Neural cell (in vitro differentiated cells): ENCODE data around the gene ENO3. TPM values are rescaled to one million over a fixed set of nuclear protein-coding genes. Genes with fewer than 3 reads are reported as not detected.

Experiments
- H2AFZ ChIP-seq: fragments of 200-600, 300-800 bp; sonication (generic), shearing (Covaris generic); 2 replicates; pipeline ENCODE4 v1.6.0; 2014; ENCODE audit warnings: low read depth, mild to moderate bottlenecking, antibody characterized with exemption, low read length, moderate library complexity
- H3F3A ChIP-seq: fragments of 200-600 bp; shearing (Covaris generic); 2 replicates; pipeline ENCODE4 v1.6.1; 2016; ENCODE audit warnings: mild to moderate bottlenecking, moderate library complexity, mixed read lengths, antibody characterized with exemption, low read length; ENCODE audit not compliant: insufficient read depth, poor library complexity, severe bottlenecking
- H3K27ac ChIP-seq: fragments of 200-600, 300-800 bp; sonication (generic), shearing (Covaris generic); 2 replicates; pipeline ENCODE4 v1.5.1; 2014; ENCODE audit warnings: mild to moderate bottlenecking, low read length, moderate library complexity
- H3K27me3 ChIP-seq: fragments of 300-800, 200-600 bp; sonication (generic), shearing (Covaris generic); 2 replicates; pipeline ENCODE4 v1.6.0; 2014; ENCODE audit warnings: mild to moderate bottlenecking, low read depth, low read length, moderate library complexity; ENCODE audit not compliant: insufficient read depth
- H3K36me3 ChIP-seq: fragments of 300-800, 200-600 bp; sonication (generic), shearing (Covaris generic); 2 replicates; pipeline ENCODE4 v1.5.1; 2014; ENCODE audit warnings: mild to moderate bottlenecking, antibody characterized with exemption, low read length, moderate library complexity; ENCODE audit not compliant: insufficient read depth
- H3K4me2 ChIP-seq: fragments of 300-800, 200-600 bp; sonication (generic), shearing (Covaris generic); 2 replicates; pipeline ENCODE4 v1.6.0; 2014; ENCODE audit warnings: mild to moderate bottlenecking, low read length
- H3K4me3 ChIP-seq: fragments of 300-800, 200-600 bp; sonication (generic), shearing (Covaris generic); 2 replicates; pipeline ENCODE4 v1.5.1; 2014; ENCODE audit warnings: mild to moderate bottlenecking, low read length, moderate library complexity
- H3K79me2 ChIP-seq: fragments of 200-600 bp; shearing (Covaris generic); replicated peaks from 2 replicates; pipeline ENCODE4 v1.6.0; 2014; ENCODE audit warnings: mild to moderate bottlenecking, low read length, moderate library complexity; ENCODE audit not compliant: insufficient read depth
- H3K9ac ChIP-seq: fragments of 300-800, 200-600 bp; sonication (generic), shearing (Covaris generic); 2 replicates; pipeline ENCODE4 v1.6.1; 2016; ENCODE audit warnings: mild to moderate bottlenecking, low read length, mixed read lengths
- H3K9me2 ChIP-seq: fragments of 200-600 bp; shearing (Covaris generic); 2 replicates; pipeline ENCODE4 v1.6.1; 2016; ENCODE audit warnings: mild to moderate bottlenecking, low read length, mixed read lengths; ENCODE audit not compliant: insufficient read depth
- H3K9me3 ChIP-seq: fragments of 200-600, 300-800 bp; sonication (generic), shearing (Covaris generic); 2 replicates; pipeline ENCODE4 v1.6.1; 2016; ENCODE audit warnings: mild to moderate bottlenecking, mixed run types, low read length, moderate library complexity, mixed read lengths
- H4K20me1 ChIP-seq: fragments of 200-600 bp; shearing (Covaris generic); 2 replicates; pipeline ENCODE4 v1.6.1; 2016; ENCODE audit warnings: mild to moderate bottlenecking, mixed run types; ENCODE audit not compliant: insufficient read depth
- EP300 ChIP-seq: fragments of 450-650 bp; conservative IDR thresholded peaks from 2 replicates; pipeline ENCODE4 v1.6.1; 2014; ENCODE audit warnings: antibody characterized with exemption, mild to moderate bottlenecking, moderate library complexity; ENCODE audit not compliant: poor library complexity, severe bottlenecking
- EZH2 ChIP-seq: fragments of 200-600, 300-800 bp; shearing (Covaris generic), sonication (generic); IDR thresholded peaks from 2 replicates; pipeline ENCODE4 v1.6.1; 2014; ENCODE audit warnings: antibody characterized with exemption, low read length, borderline replicate concordance, mild to moderate bottlenecking; ENCODE audit not compliant: insufficient read depth, poor library complexity, severe bottlenecking
- MXI1 ChIP-seq: fragments of 450-650 bp; conservative IDR thresholded peaks from 2 replicates; pipeline ENCODE4 v1.6.1; 2014; ENCODE audit warnings: antibody characterized with exemption, mild to moderate bottlenecking; ENCODE audit not compliant: poor library complexity, severe bottlenecking
- POLR2AphosphoS5 ChIP-seq: IDR thresholded peaks from 2 replicates; pipeline ENCODE4 v1.6.1; 2012
- RAD21 ChIP-seq: fragments of 450-650 bp; conservative IDR thresholded peaks from 2 replicates; pipeline ENCODE4 v1.6.1; 2014; ENCODE audit warnings: antibody characterized with exemption, mild to moderate bottlenecking, moderate library complexity
- SMC3 ChIP-seq: fragments of 450-650 bp; conservative IDR thresholded peaks from 2 replicates; pipeline ENCODE4 v1.6.1; 2014; ENCODE audit warnings: antibody characterized with exemption, mild to moderate bottlenecking, moderate library complexity; ENCODE audit not compliant: poor library complexity
- TAF1 ChIP-seq: IDR thresholded peaks from 2 replicates; pipeline ENCODE4 v1.6.1; 2012; ENCODE audit warnings: low read depth
- polyA plus RNA-seq: library from polyadenylated mRNA; depleted of rRNA; stranded (reverse); fragments of >200 nt; gene quantifications from 2 replicates; pipeline ENCODE4 v1.2.3, GENCODE V29; 2014
- TF ChIP-seq, protein P1 (sequence below): fragments of 450-650 bp; IDR thresholded peaks from 2 replicates; pipeline ENCODE4 v1.5.1; 2014; ENCODE audit warnings: antibody characterized with exemption, mild to moderate bottlenecking, moderate library complexity; ENCODE audit not compliant: poor library complexity, severe bottlenecking
- TF ChIP-seq, protein P2 (sequence below): IDR thresholded peaks from 2 replicates; pipeline ENCODE4 v1.6.1; 2012; ENCODE audit warnings: borderline replicate concordance

The ENO3 gene
- polyA plus RNA-seq, 1 donor from 2014 or later: 2.3 TPM

DNA sequence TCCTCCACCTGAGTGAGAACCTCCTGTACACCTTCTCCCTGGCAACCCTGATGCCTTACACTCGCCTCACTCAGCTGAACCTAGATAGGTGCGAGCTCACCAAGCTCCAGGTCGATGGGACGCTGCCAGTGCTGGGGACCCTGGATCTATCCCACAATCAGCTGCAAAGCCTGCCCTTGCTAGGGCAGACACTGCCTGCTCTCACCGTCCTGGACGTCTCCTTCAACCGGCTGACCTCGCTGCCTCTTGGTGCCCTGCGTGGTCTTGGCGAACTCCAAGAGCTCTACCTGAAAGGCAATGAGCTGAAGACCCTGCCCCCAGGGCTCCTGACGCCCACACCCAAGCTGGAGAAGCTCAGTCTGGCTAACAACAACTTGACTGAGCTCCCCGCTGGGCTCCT is 18.2 kb upstream of the ENO3 start:
- Histone ChIP-seq H3K9me3 (no peaks in the 10 kb centered on the region), H4K20me1 (no peaks in the 10 kb centered on the region), H3F3A (no peaks in the 10 kb centered on the region), H3K4me3 (no peak overlapping the region), H3K27ac (no peak overlapping the region), H3K9me2 (no peaks in the 10 kb centered on the region), H3K9ac (no peak overlapping the region), H3K36me3 (no peaks in the 10 kb centered on the region), H2AFZ (no peak overlapping the region), H3K27me3 (no peaks in the 10 kb centered on the region), H3K79me2 (no peaks in the 10 kb centered on the region), H3K4me2 (no peak overlapping the region)
- TF ChIP-seq, protein P1, sequence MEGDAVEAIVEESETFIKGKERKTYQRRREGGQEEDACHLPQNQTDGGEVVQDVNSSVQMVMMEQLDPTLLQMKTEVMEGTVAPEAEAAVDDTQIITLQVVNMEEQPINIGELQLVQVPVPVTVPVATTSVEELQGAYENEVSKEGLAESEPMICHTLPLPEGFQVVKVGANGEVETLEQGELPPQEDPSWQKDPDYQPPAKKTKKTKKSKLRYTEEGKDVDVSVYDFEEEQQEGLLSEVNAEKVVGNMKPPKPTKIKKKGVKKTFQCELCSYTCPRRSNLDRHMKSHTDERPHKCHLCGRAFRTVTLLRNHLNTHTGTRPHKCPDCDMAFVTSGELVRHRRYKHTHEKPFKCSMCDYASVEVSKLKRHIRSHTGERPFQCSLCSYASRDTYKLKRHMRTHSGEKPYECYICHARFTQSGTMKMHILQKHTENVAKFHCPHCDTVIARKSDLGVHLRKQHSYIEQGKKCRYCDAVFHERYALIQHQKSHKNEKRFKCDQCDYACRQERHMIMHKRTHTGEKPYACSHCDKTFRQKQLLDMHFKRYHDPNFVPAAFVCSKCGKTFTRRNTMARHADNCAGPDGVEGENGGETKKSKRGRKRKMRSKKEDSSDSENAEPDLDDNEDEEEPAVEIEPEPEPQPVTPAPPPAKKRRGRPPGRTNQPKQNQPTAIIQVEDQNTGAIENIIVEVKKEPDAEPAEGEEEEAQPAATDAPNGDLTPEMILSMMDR: no peak
- TF ChIP-seq POLR2AphosphoS5: no peak
- no peak for TF ChIP-seq EZH2
- no peak for TF ChIP-seq RAD21
- no peak for TF ChIP-seq MXI1
- no peak for TF ChIP-seq EP300
- TF ChIP-seq TAF1: no peak
- TF ChIP-seq, protein P2, sequence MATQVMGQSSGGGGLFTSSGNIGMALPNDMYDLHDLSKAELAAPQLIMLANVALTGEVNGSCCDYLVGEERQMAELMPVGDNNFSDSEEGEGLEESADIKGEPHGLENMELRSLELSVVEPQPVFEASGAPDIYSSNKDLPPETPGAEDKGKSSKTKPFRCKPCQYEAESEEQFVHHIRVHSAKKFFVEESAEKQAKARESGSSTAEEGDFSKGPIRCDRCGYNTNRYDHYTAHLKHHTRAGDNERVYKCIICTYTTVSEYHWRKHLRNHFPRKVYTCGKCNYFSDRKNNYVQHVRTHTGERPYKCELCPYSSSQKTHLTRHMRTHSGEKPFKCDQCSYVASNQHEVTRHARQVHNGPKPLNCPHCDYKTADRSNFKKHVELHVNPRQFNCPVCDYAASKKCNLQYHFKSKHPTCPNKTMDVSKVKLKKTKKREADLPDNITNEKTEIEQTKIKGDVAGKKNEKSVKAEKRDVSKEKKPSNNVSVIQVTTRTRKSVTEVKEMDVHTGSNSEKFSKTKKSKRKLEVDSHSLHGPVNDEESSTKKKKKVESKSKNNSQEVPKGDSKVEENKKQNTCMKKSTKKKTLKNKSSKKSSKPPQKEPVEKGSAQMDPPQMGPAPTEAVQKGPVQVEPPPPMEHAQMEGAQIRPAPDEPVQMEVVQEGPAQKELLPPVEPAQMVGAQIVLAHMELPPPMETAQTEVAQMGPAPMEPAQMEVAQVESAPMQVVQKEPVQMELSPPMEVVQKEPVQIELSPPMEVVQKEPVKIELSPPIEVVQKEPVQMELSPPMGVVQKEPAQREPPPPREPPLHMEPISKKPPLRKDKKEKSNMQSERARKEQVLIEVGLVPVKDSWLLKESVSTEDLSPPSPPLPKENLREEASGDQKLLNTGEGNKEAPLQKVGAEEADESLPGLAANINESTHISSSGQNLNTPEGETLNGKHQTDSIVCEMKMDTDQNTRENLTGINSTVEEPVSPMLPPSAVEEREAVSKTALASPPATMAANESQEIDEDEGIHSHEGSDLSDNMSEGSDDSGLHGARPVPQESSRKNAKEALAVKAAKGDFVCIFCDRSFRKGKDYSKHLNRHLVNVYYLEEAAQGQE: no peak
- TF ChIP-seq SMC3: no peak

DNA sequence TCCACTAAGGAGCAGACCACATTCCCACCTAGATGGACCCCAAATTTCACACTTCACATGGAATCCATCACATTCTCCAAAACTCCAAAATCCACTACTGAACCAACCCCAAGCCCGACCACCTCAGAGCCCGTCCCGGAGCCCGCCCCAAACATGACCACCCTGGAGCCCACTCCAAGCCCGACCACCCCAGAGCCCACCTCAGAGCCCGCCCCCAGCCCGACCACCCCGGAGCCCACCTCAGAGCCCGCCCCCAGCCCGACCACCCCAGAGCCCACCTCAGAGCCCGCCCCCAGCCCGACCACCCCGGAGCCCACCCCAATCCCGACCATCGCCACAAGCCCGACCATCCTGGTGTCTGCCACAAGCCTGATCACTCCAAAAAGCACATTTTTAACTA is 17.3 kb upstream of the ENO3 start:
- H3K4me2 ChIP-seq: no peak overlapping the region

More for the DNA sequence above, 17.3 kb upstream of the ENO3 start:
- H3K79me2 ChIP-seq: peaks cover 3% of the 10 kb centered on the region
- H3K9ac ChIP-seq: no peak overlapping the region
- H3K27me3 ChIP-seq: no peaks in the 10 kb centered on the region
- TF ChIP-seq SMC3 (no peak), EP300 (no peak), POLR2AphosphoS5 (no peak), TAF1 (no peak), RAD21 (no peak), MXI1 (no peak)
- TF ChIP-seq, protein P1: no peak
- TF ChIP-seq, protein P2: no peak
- no peaks in the 10 kb centered on the region for H3K9me3 ChIP-seq
- H3F3A ChIP-seq: no peaks in the 10 kb centered on the region
- H4K20me1 ChIP-seq: no peaks in the 10 kb centered on the region
- no peak overlapping the region for H3K4me3 ChIP-seq
- H3K9me2 ChIP-seq: no peaks in the 10 kb centered on the region
- no peak overlapping the region for H3K27ac ChIP-seq
- H2AFZ ChIP-seq: no peak overlapping the region
- no peaks in the 10 kb centered on the region for H3K36me3 ChIP-seq
